Neural cell (in vitro differentiated cells): ENCODE measurements around the gene PDHB. TPM values are rescaled to one million over a fixed set of nuclear protein-coding genes. Genes with fewer than 3 reads are reported as not detected.
"Not testable (repeated sequence)": the region's sequence is repeated elsewhere in the genome, so short reads cannot be mapped to it uniquely, and the experiment has no call there.

Experiments used
- H2AFZ ChIP-seq: fragments of 200-600, 300-800 bp; sonication (generic), shearing (Covaris generic); 2 replicates; pipeline ENCODE4 v1.6.0; 2014; ENCODE audit warnings: low read depth, mild to moderate bottlenecking, antibody characterized with exemption, low read length, moderate library complexity
- H3F3A ChIP-seq: fragments of 200-600 bp; shearing (Covaris generic); 2 replicates; pipeline ENCODE4 v1.6.1; 2016; ENCODE audit warnings: mild to moderate bottlenecking, moderate library complexity, mixed read lengths, antibody characterized with exemption, low read length; ENCODE audit not compliant: insufficient read depth, poor library complexity, severe bottlenecking
- H3K27ac ChIP-seq: fragments of 200-600, 300-800 bp; sonication (generic), shearing (Covaris generic); 2 replicates; pipeline ENCODE4 v1.5.1; 2014; ENCODE audit warnings: mild to moderate bottlenecking, low read length, moderate library complexity
- H3K27me3 ChIP-seq: fragments of 300-800, 200-600 bp; sonication (generic), shearing (Covaris generic); 2 replicates; pipeline ENCODE4 v1.6.0; 2014; ENCODE audit warnings: mild to moderate bottlenecking, low read depth, low read length, moderate library complexity; ENCODE audit not compliant: insufficient read depth
- H3K36me3 ChIP-seq: fragments of 300-800, 200-600 bp; sonication (generic), shearing (Covaris generic); 2 replicates; pipeline ENCODE4 v1.5.1; 2014; ENCODE audit warnings: mild to moderate bottlenecking, antibody characterized with exemption, low read length, moderate library complexity; ENCODE audit not compliant: insufficient read depth
- H3K4me2 ChIP-seq: fragments of 300-800, 200-600 bp; sonication (generic), shearing (Covaris generic); 2 replicates; pipeline ENCODE4 v1.6.0; 2014; ENCODE audit warnings: mild to moderate bottlenecking, low read length
- H3K4me3 ChIP-seq: fragments of 300-800, 200-600 bp; sonication (generic), shearing (Covaris generic); 2 replicates; pipeline ENCODE4 v1.5.1; 2014; ENCODE audit warnings: mild to moderate bottlenecking, low read length, moderate library complexity
- H3K79me2 ChIP-seq: fragments of 200-600 bp; shearing (Covaris generic); replicated peaks from 2 replicates; pipeline ENCODE4 v1.6.0; 2014; ENCODE audit warnings: mild to moderate bottlenecking, low read length, moderate library complexity; ENCODE audit not compliant: insufficient read depth
- H3K9ac ChIP-seq: fragments of 300-800, 200-600 bp; sonication (generic), shearing (Covaris generic); 2 replicates; pipeline ENCODE4 v1.6.1; 2016; ENCODE audit warnings: mild to moderate bottlenecking, low read length, mixed read lengths
- H3K9me2 ChIP-seq: fragments of 200-600 bp; shearing (Covaris generic); 2 replicates; pipeline ENCODE4 v1.6.1; 2016; ENCODE audit warnings: mild to moderate bottlenecking, low read length, mixed read lengths; ENCODE audit not compliant: insufficient read depth
- H3K9me3 ChIP-seq: fragments of 200-600, 300-800 bp; sonication (generic), shearing (Covaris generic); 2 replicates; pipeline ENCODE4 v1.6.1; 2016; ENCODE audit warnings: mild to moderate bottlenecking, mixed run types, low read length, moderate library complexity, mixed read lengths
- H4K20me1 ChIP-seq: fragments of 200-600 bp; shearing (Covaris generic); 2 replicates; pipeline ENCODE4 v1.6.1; 2016; ENCODE audit warnings: mild to moderate bottlenecking, mixed run types; ENCODE audit not compliant: insufficient read depth
- CTCF ChIP-seq: fragments of 450-650 bp; IDR thresholded peaks from 2 replicates; pipeline ENCODE4 v1.5.1; 2014; ENCODE audit warnings: antibody characterized with exemption, mild to moderate bottlenecking, moderate library complexity; ENCODE audit not compliant: poor library complexity, severe bottlenecking
- EP300 ChIP-seq: fragments of 450-650 bp; conservative IDR thresholded peaks from 2 replicates; pipeline ENCODE4 v1.6.1; 2014; ENCODE audit warnings: antibody characterized with exemption, mild to moderate bottlenecking, moderate library complexity; ENCODE audit not compliant: poor library complexity, severe bottlenecking
- EZH2 ChIP-seq: fragments of 200-600, 300-800 bp; shearing (Covaris generic), sonication (generic); IDR thresholded peaks from 2 replicates; pipeline ENCODE4 v1.6.1; 2014; ENCODE audit warnings: antibody characterized with exemption, low read length, borderline replicate concordance, mild to moderate bottlenecking; ENCODE audit not compliant: insufficient read depth, poor library complexity, severe bottlenecking
- MXI1 ChIP-seq: fragments of 450-650 bp; conservative IDR thresholded peaks from 2 replicates; pipeline ENCODE4 v1.6.1; 2014; ENCODE audit warnings: antibody characterized with exemption, mild to moderate bottlenecking; ENCODE audit not compliant: poor library complexity, severe bottlenecking
- POLR2AphosphoS5 ChIP-seq: IDR thresholded peaks from 2 replicates; pipeline ENCODE4 v1.6.1; 2012
- RAD21 ChIP-seq: fragments of 450-650 bp; conservative IDR thresholded peaks from 2 replicates; pipeline ENCODE4 v1.6.1; 2014; ENCODE audit warnings: antibody characterized with exemption, mild to moderate bottlenecking, moderate library complexity
- REST ChIP-seq: IDR thresholded peaks from 2 replicates; pipeline ENCODE4 v1.6.1; 2012; ENCODE audit warnings: borderline replicate concordance
- SMC3 ChIP-seq: fragments of 450-650 bp; conservative IDR thresholded peaks from 2 replicates; pipeline ENCODE4 v1.6.1; 2014; ENCODE audit warnings: antibody characterized with exemption, mild to moderate bottlenecking, moderate library complexity; ENCODE audit not compliant: poor library complexity
- TAF1 ChIP-seq: IDR thresholded peaks from 2 replicates; pipeline ENCODE4 v1.6.1; 2012; ENCODE audit warnings: low read depth
- polyA plus RNA-seq: library from polyadenylated mRNA; depleted of rRNA; stranded (reverse); fragments of >200 nt; gene quantifications from 2 replicates; pipeline ENCODE4 v1.2.3, GENCODE V29; 2014

PDHB gene
- polyA plus RNA-seq, 1 donor from 2014 or later: 154 TPM

DNA sequence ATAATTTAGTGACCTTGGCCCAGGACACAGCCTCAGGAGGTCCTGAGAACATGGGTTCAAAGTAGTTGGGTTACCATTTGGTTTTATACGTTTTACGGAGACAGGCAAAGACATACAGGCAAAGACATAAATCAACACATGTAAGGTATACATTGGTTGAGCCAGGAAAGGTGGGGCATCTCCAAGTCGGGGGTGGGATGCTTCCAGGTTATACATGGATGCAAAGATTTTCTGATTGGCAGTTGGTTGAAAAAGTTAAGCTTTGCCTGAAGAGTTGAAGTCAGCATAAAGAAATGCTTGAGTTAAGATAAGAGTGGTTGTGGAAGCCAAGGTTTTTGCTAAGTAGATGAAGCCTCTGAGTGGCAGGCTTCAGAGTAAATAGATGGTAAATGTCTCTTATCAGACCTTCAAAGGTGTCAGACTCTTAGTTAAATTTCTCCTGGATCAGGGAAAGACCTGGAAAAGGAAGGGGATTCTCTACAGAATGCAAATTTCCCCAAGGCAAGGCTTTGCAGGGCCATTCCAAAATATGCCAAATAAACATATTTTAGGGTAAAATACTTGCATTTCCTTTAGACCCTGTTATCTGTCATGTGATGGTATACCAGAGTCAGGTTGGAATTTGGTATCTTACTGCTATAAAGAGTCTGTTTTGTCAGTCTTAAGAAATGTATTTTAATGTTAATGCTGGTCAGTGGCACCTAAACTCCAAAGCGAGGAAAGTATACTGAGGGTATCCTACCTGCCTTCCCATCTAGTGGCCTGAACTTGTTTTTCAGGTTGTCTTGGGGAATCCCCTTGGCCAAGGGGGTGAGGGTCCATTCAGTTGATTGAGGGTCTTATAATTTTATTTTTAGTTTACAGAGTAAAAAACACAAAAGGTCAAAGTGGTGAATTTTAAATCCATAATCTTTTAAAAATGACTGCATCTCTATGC, 8.2 kb upstream of the PDHB start:
- Histone ChIP-seq H3K79me2 (no peaks in the 10 kb centered on the region), H3K4me2 (no peak overlapping the region), H3F3A (no peaks in the 10 kb centered on the region), H2AFZ (no peak overlapping the region), H3K36me3 (no peaks in the 10 kb centered on the region), H3K27ac (no peak overlapping the region), H3K9me3 (no peaks in the 10 kb centered on the region), H3K9ac (no peak overlapping the region), H3K4me3 (no peak overlapping the region), H3K27me3 (no peaks in the 10 kb centered on the region), H3K9me2 (no peaks in the 10 kb centered on the region), H4K20me1 (no peaks in the 10 kb centered on the region)
- TF ChIP-seq EP300 (no peak), CTCF (no peak), POLR2AphosphoS5 (no peak), RAD21 (no peak), TAF1 (no peak), EZH2 (no peak), MXI1 (no peak), SMC3 (no peak), REST (no peak)

GRCh38 chr3:58440996-58441355, 7.3 kb upstream of the PDHB start:
- not testable (repeated sequence) for H3K9me2 ChIP-seq, H3K9ac ChIP-seq, H3K4me2 ChIP-seq, H3K27me3 ChIP-seq, H2AFZ ChIP-seq, H3K4me3 ChIP-seq, H3K36me3 ChIP-seq, H3K9me3 ChIP-seq, H3F3A ChIP-seq, H3K27ac ChIP-seq, H4K20me1 ChIP-seq, H3K79me2 ChIP-seq

DNA sequence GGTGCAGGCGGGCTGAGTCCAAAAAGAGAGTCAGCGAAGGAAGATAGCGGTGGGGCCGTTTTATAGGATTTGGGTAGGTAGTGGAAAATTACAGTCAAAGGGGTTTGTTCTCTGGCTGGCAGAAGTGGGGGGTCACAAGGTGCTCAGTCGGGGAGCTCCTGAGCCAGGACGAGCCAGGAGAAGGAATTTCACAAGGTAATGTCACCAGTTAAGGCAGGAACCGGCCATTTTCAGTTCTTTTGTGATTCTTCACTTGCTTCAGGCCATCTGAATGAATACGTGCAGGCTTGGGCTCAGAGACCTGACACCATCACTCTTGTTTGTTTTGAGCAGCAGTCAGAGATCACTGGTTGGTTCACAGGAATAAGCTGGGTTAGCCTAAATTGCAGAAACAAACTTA, 3.6 kb upstream of the PDHB start:
- H3F3A ChIP-seq, H3K9me3 ChIP-seq, H3K9me2 ChIP-seq, H2AFZ ChIP-seq, H4K20me1 ChIP-seq, H3K4me2 ChIP-seq, H3K79me2 ChIP-seq, H3K27me3 ChIP-seq, H3K9ac ChIP-seq, H3K36me3 ChIP-seq, H3K27ac ChIP-seq, H3K4me3 ChIP-seq: not testable (repeated sequence)
